SW 1271 (cell line): ENCODE data around the gene CNTNAP4.

Experiments used
- DNase-seq, 2 experiments: peaks; one replicate each; lab custom pipeline; 2025; lab: John Stamatoyannopoulos, UW

The CNTNAP4 gene

DNA sequence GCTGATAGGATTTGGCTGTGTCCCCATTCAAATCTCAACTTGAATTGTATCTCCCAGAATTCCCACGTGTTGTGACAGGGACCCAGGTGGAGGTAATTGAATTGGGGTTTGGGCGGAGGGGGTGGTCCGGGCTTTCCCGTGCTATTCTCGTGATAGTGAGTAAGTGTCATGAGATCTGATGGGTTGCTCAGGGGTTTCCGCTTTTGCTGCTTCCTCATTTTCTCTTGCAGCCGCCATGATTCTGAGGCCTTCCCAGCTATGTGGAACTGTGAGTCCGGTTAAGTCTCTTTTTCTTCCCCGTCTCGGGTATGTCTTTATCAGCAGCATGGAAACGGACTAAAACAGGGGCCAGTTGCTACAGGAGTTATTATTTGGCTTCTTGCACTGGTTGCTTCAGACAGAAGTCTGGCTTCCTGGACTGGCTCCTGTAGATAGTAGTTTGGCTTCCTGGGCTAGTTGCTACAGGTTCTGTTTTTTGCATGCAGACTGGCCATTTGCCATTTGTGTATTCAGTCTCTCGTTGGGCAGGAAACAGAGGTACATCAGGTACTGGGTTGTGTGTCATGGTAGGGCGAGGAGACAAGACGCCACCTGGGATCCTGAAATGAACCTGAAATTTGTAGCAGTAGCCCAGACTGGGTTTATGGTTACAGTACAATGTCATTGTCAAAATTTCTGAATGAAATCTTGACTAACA is 32.6 kb downstream of the CNTNAP4 start:
- DNase-seq: no peak

DNA sequence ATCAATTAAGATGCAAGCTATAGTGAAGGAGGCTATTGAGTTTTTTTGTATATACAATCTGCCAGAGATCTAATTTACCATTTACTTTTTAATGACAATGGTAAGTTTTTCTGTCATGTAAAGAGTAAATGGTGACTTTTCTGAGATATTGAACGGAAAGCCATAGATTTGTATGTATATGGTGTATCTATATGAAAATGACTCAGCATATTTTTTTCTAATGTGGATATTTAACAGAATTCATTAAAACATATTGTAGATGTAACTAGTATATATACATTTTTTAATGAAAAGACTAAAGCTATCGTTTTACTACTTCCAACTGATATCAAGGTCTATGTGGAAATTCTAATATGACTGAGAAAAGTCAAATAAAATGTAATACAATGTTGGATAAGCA is 34.1 kb downstream of the CNTNAP4 start:
- DNase-seq: no peak

DNA sequence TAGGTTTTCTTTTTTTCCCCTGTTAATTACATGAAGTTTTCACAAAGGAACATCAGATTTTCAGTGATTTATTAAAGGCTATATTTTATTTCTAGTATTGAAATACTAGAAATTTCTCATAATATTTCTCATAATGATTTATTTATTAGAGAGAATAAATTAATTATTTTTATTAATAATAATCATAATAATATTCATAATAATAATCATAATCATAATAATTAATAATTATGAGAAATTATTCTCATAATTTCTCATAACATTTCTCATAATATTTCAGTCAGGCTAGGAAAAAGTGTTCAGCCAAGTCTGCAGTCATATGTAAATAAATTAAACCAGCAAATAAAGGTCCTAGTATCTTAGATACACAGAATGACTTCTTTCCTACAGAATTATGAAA is 41.4 kb downstream of the CNTNAP4 start:
- no peak for DNase-seq

DNA sequence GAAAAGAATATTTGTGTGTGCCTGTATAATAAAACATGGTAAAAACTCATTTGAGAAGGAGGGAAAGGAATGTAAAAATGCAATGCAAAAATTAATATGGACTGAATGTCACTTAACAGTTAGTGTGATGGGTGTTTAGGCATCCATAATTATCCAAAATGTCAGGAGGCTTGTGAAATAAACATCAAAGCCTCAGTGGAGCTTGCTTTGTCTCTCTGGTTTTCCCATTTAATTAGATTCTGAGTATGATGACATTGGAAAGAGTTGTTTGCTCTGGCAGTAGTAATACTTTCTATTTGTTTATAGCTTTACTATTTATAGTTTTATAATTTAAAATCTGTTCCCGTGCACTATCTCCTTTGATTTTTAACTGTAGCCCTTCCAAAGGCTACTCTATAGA is 51.9 kb downstream of the CNTNAP4 start:
- DNase-seq: no peak

DNA sequence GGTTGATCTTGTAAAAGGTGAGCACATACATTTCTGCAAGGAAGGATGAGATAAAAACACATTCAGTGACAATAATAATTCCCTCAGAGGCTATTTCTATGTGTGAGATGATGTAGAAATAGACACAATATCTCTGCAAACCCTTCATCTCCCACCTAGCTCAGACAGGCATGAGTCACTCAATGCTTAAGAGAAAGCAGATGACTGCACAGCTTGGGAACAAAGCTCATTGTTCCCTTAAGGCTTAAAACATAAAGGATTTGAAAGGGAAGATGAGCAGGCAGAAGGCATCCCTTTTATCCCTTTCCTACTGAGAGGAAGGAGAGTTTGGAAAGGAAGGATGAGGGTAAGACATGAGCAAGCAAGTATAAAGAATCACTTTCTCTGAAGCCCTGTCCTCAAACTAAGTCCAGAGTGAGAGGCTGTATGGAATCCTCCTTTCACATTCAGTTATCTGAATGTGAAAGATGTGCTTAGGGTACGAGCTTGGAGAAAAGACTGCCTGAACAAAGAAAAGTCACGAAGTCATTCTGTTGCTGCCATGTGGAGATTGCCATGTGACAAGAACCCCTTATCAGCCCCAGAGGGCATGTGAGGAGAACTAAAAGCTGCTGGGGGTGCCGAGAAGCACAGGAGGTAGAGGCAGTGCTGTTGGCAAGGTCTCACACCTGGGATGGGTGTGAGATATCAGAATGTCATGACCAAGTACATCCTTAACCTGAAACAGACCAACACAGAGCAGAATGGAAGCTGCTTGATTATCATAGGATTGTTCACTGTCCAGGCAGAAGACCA is 58.2 kb downstream of the CNTNAP4 start:
- DNase-seq: no peak

DNA sequence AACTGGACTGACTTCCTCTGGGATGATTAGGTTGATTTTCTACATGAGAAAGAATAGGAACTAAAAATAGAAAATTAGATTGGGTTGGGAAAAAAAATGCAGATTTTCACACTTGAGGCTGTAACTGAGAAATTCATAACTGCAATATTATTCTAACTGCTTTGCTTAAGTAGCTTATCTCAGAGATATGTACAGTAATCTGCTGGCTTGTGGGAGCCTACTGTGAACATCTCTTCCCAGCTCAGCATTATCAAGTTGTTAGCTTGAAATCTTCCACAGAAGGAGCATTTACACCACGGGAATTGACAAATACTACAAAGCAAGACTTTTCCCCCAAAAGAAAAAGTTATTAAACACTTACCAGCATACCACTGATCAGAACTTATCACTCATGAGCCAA is 58.9 kb downstream of the CNTNAP4 start:
- no peak for DNase-seq

DNA sequence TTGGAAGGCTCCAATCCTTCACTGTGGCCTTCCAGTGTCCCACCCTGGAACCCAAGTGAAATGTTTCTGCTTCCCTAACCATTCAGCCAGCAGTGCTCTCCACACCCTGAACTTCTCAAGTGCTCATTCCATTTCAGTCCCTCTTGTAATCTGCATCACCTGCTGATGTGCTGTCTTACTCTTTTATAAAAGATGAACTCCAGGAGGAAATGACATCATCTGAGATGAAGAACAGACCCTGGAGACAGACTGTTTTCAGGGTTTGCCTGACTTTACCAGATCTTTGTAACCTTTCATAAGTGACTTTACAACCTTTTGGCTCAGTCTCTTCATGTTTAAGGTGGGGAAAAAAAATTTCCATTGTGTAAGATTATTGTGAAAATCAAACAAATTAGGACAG is 61.3 kb downstream of the CNTNAP4 start:
- DNase-seq: no peak

DNA sequence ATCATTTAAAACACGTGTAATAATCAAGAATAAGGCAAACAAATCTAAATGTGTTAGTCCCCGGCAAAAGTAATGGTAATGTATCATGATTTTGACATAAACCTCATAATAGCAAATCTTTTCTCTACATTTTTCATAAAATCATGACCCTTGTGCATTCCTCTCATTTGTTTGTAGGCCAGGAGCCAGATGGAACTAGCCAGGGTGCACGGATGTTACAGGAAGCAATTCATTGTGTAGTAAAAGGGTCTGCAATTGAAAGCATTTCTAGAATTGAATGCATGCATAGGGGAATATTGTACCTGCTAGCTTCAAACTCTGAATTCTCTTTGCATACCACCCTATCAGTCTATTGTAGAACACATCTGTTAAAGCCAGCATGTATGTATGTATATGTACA is 66.6 kb downstream of the CNTNAP4 start:
- no peak for DNase-seq

DNA sequence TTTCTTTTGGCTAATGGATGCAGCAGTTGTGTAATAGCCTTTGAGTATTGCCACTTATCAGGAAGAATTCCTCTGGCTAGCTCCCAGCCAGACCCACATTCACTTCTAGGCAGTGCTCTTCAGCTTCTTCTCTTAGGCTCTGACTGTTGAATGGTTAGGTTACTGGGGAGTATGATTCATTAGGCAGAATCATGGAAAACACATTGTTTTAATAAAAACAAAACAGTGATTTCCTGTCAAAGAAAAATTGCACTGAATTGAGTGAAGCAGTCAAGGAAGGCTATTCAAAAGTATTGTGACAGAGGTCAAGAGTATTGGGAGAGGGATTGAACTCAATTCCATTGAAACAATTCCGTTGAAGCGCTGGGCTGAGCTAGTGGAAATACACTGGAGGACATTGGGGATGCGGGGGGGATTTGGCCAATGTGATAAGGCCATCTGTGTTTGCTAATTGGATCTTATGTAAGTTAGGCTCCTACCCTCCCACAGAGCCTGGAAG is 68.0 kb downstream of the CNTNAP4 start:
- DNase-seq: no peak

DNA sequence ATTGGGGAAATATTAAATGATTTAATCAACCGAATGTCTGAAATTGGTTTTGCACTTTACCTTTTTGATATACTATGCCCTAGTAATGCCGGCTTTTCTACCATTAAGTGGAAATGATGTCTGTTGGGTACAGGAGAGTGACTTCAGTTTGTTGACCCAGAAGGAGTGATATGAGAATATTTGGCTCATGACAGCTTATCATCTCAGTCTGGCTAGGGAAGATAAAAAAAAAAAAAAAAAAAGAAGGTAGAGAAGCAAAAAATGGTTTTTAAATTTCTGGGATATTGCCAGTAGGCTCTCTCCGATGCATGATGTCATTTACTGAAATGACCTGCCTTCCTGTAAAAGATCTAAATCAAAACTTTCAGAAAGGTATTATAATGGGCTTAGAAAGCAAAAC is 69.0 kb downstream of the CNTNAP4 start:
- DNase-seq: no peak

DNA sequence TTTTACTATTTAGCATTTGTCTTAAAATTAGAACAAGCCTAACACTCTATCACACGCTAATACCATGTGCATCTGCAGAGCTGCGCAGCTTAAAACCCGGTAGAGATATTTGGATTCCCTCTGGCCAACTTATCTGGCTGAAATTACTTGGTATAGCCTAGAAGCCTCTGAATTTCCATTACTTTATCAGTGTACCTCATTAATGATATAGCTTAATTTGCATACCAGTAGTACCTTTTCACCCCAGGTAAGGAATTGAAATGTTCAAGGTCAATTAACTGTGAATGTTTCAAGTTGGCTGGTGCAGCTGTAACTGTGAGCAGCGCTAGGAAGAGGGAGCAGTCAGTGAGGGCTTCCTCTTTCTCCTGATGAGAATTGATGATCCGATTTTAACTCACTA is 74.2 kb downstream of the CNTNAP4 start:
- no peak for DNase-seq

DNA sequence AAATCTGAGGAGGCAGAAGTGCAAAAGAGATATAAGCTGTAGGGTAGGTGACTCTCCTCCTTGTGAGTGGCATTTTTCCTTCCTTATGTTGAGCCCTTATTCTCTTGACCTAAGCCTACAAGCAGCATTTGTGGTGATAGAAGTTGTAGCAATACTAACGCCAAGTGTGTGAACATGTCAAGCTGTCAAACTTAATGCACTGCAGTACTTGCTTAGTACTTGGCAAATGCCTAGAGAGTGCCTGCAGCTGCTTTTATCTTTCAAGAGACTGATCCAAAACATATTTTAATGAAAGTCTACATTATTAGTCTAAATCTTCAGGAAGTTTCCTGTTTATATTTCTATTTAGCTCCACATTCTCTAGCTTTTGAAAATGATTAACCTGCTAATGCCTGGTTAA is 83.2 kb downstream of the CNTNAP4 start:
- DNase-seq: no peak

DNA sequence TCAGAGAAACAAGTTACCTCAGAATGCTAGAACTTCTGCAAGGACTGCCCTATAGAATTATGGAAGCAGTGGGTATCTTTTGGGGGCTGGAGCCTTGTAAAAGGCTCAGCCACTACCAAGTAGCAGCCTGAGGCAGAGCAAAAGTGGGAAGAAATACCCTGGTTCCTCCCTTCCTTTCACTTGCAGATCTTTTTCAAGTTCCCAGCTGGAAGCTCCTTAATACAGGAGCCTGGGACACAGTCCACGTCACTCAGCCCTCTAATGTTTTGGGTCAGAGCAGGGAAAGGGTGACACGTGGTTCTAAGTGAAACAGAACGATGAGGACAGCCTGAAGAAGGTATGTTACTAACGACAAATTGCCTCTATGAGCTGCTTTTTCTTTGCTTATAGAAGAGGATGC is 93.1 kb downstream of the CNTNAP4 start:
- no peak for DNase-seq

DNA sequence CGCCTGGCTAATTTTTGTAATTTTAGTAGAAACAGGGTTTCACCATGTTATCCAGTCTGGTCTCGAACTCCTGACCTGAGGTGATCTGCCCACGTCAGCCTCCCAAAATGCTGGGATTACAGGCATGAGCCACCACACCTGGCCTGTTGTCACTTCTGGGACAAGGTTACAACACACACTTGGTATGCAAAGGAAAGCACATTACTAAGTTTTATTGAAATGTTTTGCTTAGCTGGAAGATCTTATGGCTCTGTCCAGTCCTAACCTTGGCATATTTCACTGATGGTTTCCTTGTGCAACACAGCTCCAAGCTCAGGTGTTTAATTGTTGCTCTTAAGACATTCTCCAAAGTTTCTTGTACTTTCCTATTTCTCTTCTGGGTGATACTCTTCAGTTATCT is 94.2 kb downstream of the CNTNAP4 start:
- no peak for DNase-seq

DNA sequence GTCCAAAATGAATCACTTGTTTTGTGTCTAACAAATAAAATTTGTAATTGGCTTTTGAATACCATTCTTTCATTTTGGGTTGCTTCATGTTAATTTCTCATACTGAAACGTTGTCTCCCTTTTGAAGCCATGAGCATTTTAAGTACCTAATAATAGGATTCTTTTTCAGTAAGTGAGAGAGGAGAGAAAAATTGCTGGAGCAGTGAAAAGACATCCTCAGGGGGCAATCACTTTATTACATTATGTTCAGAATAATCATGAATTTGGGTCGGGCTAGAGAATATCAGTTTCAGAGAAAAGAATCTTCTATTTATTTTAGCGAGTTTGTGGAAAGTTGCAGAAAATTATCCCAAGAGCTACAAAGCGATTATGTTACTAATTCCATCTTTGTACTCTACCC is 96.8 kb downstream of the CNTNAP4 start:
- DNase-seq: no peak

DNA sequence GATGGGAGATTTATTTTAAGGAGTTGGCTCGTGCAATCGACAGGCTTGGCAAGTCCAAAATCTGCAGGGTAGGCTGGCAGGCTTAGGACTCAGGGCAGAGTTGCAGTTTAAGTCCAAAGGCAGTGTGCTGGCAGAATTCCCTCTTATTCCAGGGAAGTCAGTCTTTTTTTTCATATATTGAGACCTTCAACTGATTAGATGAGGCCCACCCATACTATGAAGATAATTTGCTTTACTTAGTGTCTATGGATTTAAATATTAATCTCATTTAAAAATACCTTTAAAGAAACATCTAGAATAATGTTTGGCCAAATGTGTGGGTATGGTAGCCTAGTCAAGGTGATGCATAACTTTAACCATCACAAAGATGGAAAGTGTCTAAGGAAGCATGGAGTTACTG is 99.8 kb downstream of the CNTNAP4 start:
- DNase-seq: no peak

DNA sequence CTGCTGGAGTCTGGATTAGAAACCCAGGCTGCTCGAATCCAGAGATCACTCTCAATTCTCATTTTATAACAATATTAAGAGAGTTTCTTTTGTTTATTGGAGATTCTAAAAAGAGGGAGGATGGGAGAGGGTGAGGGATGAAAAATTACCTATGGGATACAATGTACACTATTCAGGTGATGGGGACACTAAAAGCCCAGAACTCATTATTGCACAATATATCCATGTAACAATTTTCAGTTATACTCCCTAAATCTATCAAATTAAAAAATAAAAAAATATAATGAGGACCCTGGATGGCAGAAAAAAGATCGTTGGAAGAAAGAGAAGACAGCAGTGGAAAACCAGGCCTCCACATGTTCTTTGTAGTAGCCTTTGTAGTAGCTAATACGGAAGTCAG is 100.8 kb downstream of the CNTNAP4 start:
- DNase-seq: no peak

DNA sequence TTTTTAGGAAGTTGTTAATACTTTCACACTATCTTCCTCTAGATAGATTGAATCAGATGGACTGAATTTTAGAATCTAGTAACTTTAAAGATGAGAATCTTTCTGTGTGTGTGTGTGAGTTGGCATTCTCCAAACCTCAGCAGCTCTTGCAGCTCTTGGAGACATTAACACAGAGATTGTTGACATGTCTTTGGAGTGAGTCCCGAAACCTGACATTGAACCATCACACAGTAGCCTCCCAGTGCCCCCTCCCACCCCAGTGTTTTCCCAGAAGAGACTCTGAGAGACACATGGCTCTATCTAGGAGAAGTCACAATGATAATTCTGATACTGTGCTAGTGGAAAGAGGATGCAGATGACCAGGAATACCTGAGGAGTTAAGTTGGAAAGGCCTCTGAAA is 103.9 kb downstream of the CNTNAP4 start:
- DNase-seq: no peak

DNA sequence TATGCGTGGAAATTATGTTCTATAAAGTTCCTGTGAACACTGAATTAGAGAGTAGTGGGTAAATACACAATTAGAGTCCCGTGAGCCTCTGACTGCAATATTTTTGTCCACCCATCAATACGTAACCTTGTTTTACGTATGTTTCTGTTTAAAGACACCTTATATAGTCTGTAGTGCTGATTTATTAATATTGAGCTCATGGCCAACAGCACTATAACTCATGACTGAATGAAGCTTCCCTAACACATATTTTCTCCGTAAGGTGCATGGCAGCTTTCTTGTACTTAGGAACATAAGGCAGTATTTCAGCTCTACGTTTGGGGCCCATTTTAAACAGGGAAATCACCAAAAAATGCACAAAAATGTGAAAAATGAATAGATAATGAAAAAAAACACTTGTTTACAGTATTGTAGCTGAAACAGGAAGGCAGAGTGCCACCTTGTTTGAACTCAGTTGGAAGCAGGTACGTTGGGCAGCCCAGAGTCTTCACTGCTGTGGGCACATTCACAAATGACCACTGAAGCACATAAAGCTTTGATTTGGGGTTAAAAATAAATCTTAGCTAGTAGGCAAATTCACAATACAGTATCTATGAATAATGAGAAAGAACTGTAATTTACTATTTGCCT is 108.5 kb downstream of the CNTNAP4 start:
- DNase-seq: no peak

DNA sequence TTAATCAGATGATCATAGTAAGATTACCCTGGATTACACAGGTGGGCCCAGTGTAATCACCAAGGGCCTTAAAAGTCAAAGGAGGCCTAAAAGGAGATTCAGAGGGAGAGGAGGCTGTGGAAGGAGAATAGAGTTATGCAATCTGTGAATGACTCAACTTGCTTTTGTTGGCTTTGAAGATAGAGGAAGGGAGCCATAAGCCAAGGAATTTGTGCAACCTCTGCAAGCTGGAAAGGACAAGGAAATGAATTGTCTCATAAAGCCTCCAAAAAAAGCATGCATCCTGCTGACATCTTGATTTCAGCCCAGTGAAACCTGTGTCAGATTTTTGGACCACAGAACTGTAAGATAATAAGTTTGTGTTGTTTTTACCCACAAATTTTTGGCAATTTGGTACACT is 109.6 kb downstream of the CNTNAP4 start:
- DNase-seq: peak; percentile 2 to 18

DNA sequence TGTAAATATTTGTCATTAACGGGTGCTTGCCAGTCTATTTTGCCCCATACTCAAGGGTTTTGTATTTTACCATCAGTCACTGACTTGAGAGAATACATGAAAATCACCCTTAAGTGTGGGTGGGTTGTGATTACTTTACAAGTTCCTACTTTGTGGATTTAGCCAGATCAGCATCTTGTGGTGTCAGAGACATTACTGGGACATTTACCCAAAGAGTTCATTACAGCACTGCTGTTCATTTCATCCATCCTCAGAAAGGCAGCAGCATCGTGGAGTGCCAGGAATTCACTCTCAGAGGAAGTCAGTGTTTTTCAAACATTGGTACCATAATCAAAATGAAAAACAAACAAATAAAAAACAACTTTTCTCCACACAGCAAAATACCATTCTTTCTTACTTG is 110.8 kb downstream of the CNTNAP4 start:
- no peak for DNase-seq

DNA sequence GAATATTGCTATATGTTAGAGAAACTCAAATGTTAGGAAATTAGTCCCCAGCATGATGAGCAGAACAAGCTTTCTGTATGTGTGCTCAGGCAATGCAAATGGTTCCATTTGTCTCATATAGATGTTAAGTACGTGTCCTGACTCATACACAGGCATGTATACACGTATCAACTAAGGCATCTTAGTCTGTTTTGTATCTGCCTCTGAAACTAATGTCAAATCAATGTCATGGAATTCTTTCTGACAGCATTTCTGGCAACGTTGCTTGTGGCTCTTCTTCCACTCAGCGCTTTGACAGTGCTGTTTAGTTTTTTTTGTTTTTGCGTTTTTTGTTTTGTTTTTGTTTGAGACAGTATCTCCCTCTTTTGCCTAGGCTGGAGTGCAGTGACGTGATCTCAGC is 111.9 kb downstream of the CNTNAP4 start:
- peak; percentile 30 to 36 for DNase-seq

DNA sequence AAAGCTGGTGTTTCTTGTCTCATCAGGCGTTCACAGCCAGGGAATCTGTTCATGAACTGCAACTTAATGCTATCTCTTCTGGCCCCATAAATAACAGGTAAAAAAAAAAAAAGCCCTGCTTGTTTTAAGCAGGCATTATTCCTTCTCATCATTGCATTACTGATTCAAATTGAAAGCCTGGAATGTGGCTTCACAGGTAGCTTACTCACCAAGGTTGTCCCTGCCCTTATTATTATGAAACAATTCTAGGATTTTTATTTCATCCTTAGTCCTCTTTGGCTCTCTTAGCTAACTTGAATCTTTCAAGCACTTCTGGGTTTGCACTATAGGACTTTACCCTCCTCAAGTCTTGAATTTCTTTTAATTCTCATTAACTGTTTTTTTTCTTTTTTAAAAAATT is 113.3 kb downstream of the CNTNAP4 start:
- DNase-seq: no peak
